Measurements from ENCODE around the gene DNAH6.
A peak's percentile ranks its signal among the peaks of the same experiment; 100 is the strongest.
"Not testable (repeated sequence)": the region's sequence is repeated elsewhere in the genome, so short reads cannot be mapped to it uniquely, and the experiment has no call there.

DNAH6 gene

DNA sequence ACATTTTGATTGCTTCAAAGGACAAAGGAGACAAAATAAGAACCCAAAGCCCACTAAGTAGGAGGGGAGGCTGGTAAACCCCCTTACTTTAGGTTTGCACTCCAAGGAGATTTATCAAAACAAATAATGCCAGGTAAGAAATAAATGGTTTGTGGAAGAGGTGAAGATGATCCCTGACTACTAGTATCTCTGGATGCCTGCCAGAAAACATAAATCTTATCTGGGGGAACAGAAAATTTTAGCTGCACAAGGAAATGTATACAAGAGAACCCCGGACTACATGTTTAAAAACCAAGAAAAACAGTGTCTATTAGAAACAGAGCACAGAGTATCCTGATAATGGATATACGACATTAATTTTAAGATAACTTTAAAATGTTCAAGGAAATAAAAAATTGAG is 250.5 kb downstream of the DNAH6 start:
- no peak for DNase-seq (ENCODE audit: low read depth)
- H3K4me3 ChIP-seq (ENCODE audit: low read length), result no peak overlapping the region
- TF ChIP-seq, protein P1, sequence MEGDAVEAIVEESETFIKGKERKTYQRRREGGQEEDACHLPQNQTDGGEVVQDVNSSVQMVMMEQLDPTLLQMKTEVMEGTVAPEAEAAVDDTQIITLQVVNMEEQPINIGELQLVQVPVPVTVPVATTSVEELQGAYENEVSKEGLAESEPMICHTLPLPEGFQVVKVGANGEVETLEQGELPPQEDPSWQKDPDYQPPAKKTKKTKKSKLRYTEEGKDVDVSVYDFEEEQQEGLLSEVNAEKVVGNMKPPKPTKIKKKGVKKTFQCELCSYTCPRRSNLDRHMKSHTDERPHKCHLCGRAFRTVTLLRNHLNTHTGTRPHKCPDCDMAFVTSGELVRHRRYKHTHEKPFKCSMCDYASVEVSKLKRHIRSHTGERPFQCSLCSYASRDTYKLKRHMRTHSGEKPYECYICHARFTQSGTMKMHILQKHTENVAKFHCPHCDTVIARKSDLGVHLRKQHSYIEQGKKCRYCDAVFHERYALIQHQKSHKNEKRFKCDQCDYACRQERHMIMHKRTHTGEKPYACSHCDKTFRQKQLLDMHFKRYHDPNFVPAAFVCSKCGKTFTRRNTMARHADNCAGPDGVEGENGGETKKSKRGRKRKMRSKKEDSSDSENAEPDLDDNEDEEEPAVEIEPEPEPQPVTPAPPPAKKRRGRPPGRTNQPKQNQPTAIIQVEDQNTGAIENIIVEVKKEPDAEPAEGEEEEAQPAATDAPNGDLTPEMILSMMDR (conservative IDR thresholded peaks at IDR 0.05; ENCODE audit: low read length), result no peak

DNA sequence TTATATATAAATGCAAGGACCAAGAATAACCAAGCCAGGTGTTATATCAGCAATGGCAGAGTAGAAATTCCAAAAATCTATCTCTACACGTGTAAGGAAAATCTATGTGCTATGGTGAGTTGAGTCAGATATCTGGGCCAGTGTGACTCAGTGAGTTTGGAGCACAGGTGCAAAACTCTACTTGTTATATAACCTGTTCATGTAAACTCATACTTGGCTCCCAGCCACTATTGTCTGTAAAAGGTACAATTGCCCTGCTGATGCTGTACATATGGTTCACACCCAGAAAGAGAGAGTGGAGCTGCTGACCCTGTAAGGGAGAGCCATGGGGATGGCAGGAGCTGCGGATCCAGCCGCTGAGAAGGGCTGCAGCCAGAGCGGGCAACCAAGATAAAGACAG is 252.5 kb downstream of the DNAH6 start:
- H3K4me3 ChIP-seq (ENCODE audit: low read length), result no peak overlapping the region
- TF ChIP-seq, protein P1 (conservative IDR thresholded peaks at IDR 0.05; ENCODE audit: low read length), result no peak
- DNase-seq (ENCODE audit: low read depth), result no peak

DNA sequence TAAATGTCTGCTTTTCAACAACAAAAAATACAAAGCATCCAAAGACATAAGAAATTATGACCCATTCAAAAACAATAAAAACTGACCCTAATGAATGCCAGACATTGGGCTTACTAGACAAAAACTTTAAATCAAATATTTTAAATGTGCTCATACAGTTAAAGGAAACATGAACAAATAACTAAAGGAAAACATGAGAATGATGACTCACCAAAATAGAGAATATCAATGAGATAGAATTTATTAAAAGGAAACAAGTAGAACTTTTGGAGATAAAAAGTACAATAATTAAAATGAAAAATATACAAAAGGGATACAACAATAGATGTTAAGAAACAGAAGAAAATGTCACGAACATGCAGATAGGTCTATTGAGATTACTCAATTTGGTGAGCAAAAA is 254.0 kb downstream of the DNAH6 start:
- H3K4me3 ChIP-seq (ENCODE audit: low read length), result no peak overlapping the region
- TF ChIP-seq, protein P1 (conservative IDR thresholded peaks at IDR 0.05; ENCODE audit: low read length), result no peak
- no peak for DNase-seq (ENCODE audit: low read depth)

DNA sequence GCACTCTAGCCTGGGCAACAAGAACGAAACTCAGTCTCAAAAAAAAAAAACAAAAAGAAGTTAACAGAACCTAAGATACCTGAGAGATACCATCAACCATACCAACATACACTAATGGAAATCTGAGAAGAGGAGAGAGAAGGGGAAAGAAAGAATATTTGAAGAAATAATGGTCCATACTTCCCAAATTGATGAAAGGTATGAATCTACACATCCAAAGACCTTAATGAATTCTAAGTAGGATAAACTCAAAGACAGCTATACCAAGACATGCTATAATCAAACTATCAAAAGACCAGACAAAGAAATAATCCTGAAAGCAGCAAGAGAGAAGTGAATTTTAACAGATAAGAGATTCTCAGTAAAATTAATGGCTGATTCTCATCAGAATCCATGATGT is 255.0 kb downstream of the DNAH6 start:
- TF ChIP-seq, protein P1 (conservative IDR thresholded peaks at IDR 0.05; ENCODE audit: low read length), result no peak
- no peak overlapping the region for H3K4me3 ChIP-seq (ENCODE audit: low read length)
- DNase-seq (ENCODE audit: low read depth), result no peak

DNA sequence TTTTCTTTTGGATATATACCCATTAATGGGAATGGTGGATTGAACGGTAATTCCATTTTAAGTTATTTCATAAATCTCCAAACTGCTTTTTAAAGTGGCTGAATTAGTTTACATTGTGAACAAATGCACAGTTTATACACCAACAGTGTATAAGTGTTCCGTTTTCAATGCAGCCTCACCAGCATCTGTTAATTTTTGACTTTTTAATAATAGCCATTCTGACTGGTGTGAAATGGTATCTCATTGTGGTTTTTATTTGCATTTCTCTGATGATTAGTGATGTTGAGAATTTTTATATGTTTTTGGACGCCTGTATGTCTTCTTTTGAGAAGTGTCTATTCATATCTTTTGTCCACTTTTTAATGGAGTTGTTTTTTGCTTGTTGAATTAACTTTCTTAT is 257.3 kb downstream of the DNAH6 start:
- not testable (repeated sequence) for H3K4me3 ChIP-seq (ENCODE audit: low read length); DNase-seq (ENCODE audit: low read depth)

DNA sequence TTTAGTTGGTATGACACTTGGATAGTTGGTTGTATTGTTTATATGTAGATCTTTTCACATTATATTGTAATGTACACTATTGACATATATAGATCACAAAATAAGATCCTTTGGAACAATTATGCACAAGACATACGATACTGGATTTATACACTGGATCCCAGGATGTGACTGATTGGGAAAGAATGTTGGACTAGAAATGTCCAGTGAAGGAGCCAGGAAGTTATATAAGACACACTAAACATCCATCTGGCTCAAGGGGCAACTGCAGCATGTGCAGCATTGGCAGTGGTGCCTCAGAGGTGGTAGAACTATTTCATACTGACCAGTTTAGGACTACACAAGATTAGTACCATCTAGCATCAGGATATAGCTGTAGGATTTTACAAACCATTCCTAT is 259.7 kb downstream of the DNAH6 start:
- TF ChIP-seq, protein P1 (conservative IDR thresholded peaks at IDR 0.05; ENCODE audit: low read length), result no peak
- no peak overlapping the region for H3K4me3 ChIP-seq (ENCODE audit: low read length)
- DNase-seq (ENCODE audit: low read depth), result peak; percentile 17

DNA sequence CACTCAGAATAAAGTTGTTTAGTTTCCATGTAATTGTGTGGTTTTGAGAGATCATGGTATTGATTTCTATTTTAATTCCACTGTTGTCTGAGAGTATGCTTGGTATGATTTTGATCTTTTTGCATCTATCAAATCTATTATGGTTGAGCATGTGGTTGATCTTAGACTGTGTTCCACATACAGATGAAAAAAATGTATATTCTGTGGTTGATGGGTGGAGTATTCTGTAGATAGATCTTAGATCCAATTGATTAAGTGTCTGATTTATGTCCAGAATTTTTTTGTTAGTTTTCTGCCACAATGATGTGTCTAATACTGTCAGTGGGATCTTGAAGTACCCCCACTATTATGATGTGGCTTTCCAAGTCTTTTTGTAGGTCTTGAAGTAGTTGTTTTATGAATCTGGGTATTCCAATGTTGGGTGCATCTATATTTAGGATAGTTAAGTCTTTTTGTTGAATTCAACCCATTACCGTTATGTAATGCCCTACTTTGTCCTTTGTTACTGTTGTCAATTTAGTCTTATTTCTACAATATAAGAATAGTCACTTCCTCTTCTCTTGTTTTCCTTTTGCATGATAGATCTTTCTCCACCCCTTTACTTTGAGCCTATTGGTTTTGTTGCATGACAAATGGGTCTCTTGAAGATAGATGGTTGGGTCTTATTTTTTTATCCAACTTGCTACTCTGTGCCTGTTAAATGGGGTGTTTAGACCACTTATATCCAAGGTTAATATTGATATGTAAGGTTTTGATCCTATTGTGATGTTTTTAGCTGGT is 262.8 kb downstream of the DNAH6 start:
- H3K4me3 ChIP-seq (ENCODE audit: low read length), result no peak overlapping the region
- no peak for DNase-seq (ENCODE audit: low read depth)
- TF ChIP-seq, protein P1 (conservative IDR thresholded peaks at IDR 0.05; ENCODE audit: low read length), result no peak
